ENCODE data around the gene FLCN. TPM values are rescaled to one million over a fixed set of nuclear protein-coding genes. Genes with fewer than 3 reads are reported as not detected.

Gene FLCN
- total RNA-seq, 1 donor from 2014 or later: 82.0 TPM

DNA sequence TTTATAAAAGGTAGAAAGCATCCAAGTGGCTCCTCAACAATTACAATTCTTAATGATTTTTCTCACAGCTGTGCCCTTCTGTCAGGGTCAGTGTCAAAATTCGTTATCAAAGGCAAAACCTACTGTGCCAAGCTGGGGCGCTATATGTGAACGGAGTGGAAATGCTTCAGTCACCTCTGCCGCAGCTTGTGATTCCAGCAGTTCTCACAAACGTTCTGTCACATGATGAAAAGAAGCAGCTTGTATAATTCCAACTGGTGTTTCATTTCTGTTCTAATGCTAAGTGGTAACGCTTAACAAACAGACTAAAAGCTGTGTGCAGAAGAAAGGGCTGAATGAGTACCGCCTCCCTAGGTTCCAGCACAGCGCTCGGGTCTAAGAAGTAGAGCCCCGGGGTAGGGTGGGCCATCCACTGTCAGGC, 45.0 kb downstream of the FLCN start:
- intact Hi-C loops (cut with DNase I): no loop called here
- H3K9me3 ChIP-seq: no peaks in the 10 kb centered on the region
- no peak for DNase-seq (ENCODE audit: extremely low spot score in 2 of 2)
- TF ChIP-seq POLR2AphosphoS5 (IDR thresholded peaks at IDR 0.05; ENCODE audit: insufficient read depth in 1 of 2, low read depth in 1 of 2): no peak
- TF ChIP-seq POLR2A (IDR thresholded peaks at IDR 0.05): no peak
- TF ChIP-seq, protein P1, sequence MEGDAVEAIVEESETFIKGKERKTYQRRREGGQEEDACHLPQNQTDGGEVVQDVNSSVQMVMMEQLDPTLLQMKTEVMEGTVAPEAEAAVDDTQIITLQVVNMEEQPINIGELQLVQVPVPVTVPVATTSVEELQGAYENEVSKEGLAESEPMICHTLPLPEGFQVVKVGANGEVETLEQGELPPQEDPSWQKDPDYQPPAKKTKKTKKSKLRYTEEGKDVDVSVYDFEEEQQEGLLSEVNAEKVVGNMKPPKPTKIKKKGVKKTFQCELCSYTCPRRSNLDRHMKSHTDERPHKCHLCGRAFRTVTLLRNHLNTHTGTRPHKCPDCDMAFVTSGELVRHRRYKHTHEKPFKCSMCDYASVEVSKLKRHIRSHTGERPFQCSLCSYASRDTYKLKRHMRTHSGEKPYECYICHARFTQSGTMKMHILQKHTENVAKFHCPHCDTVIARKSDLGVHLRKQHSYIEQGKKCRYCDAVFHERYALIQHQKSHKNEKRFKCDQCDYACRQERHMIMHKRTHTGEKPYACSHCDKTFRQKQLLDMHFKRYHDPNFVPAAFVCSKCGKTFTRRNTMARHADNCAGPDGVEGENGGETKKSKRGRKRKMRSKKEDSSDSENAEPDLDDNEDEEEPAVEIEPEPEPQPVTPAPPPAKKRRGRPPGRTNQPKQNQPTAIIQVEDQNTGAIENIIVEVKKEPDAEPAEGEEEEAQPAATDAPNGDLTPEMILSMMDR (IDR thresholded peaks at IDR 0.05): no peak
- peak overlapping the region; percentile 74 for H3K27ac ChIP-seq
- H3K4me3 ChIP-seq: no peak overlapping the region
- no peaks in the 10 kb centered on the region for H3K27me3 ChIP-seq
- H3K4me1 ChIP-seq: peaks cover 25% of the 10 kb centered on the region
- peaks cover 0 to 14% of the 10 kb centered on the region in 2 donors for H3K36me3 ChIP-seq

GRCh38 chr17:17191346-17191792, 45.6 kb downstream of the FLCN start:
- H3K4me1 ChIP-seq: peaks cover 31% of the 10 kb centered on the region
- H3K36me3 ChIP-seq: peaks cover 0 to 14% of the 10 kb centered on the region in 2 donors
- no peak for DNase-seq (ENCODE audit: extremely low spot score in 2 of 2)
- no peaks in the 10 kb centered on the region for H3K27me3 ChIP-seq
- intact Hi-C loops (cut with DNase I): no loop called here
- TF ChIP-seq POLR2A (IDR thresholded peaks at IDR 0.05) (no peak), POLR2AphosphoS5 (IDR thresholded peaks at IDR 0.05; ENCODE audit: insufficient read depth in 1 of 2, low read depth in 1 of 2) (peak; percentile 54 to 91)
- no peaks in the 10 kb centered on the region for H3K9me3 ChIP-seq
- no peak overlapping the region for H3K4me3 ChIP-seq
- peak overlapping the region; percentile 74 for H3K27ac ChIP-seq

DNA sequence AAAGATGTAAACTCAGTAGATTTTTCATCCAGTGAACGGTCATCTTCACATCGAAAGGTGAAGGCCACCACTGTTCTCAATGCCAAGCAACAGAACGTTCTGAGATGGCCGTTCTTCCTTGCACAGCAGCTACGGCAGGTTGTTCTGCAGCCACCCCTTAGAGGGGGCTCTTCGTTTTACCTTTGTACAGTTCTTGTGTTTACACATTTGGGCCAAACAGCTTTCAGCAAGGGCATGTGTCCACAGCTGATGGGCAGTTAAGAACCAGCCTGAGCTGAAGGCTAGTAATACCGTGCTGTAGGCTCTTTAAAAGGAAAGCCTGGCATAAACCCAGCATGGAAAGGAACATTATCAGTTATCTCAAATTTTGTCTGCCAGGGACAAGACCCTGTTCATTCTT, 46.8 kb downstream of the FLCN start:
- Histone ChIP-seq H3K27me3 (no peaks in the 10 kb centered on the region), H3K4me1 (peaks cover 34% of the 10 kb centered on the region), H3K36me3 (peaks cover 0 to 14% of the 10 kb centered on the region in 2 donors), H3K4me3 (no peak overlapping the region), H3K9me3 (no peaks in the 10 kb centered on the region), H3K27ac (peak overlapping the region; percentile 74)
- intact Hi-C loops (cut with DNase I): no loop called here
- DNase-seq (ENCODE audit: extremely low spot score in 2 of 2): no peak
- TF ChIP-seq POLR2AphosphoS5 (IDR thresholded peaks at IDR 0.05; ENCODE audit: insufficient read depth in 1 of 2, low read depth in 1 of 2): no peak
- TF ChIP-seq, protein P1 (IDR thresholded peaks at IDR 0.05): no peak
- no peak for TF ChIP-seq POLR2A (IDR thresholded peaks at IDR 0.05)

- no peaks in the 10 kb centered on the region for H3K27me3 ChIP-seq
- DNase-seq (ENCODE audit: extremely low spot score in 2 of 2): no peak
- H3K36me3 ChIP-seq: peaks cover 0 to 18% of the 10 kb centered on the region in 2 donors
- H3K27ac ChIP-seq: peak overlapping the region; percentile 74
- no peak overlapping the region for H3K4me3 ChIP-seq
- intact Hi-C loops (cut with DNase I): no loop called here
- no peaks in the 10 kb centered on the region for H3K9me3 ChIP-seq
- peaks cover 34% of the 10 kb centered on the region for H3K4me1 ChIP-seq
- TF ChIP-seq POLR2A (IDR thresholded peaks at IDR 0.05) (no peak), POLR2AphosphoS5 (IDR thresholded peaks at IDR 0.05; ENCODE audit: insufficient read depth in 1 of 2, low read depth in 1 of 2) (no peak)
- TF ChIP-seq, protein P1 (IDR thresholded peaks at IDR 0.05): no peak
These were observed 47.4 kb downstream of the FLCN start for GRCh38 chr17:17189559-17189958.

- Histone ChIP-seq H3K4me3 (no peak overlapping the region), H3K27ac (no peak overlapping the region), H3K27me3 (no peaks in the 10 kb centered on the region), H3K9me3 (no peaks in the 10 kb centered on the region), H3K36me3 (peaks cover 0 to 27% of the 10 kb centered on the region in 2 donors), H3K4me1 (peaks cover 34% of the 10 kb centered on the region)
- intact Hi-C loops (cut with DNase I): no loop called here
- TF ChIP-seq, protein P1 (IDR thresholded peaks at IDR 0.05): no peak
- TF ChIP-seq POLR2AphosphoS5 (IDR thresholded peaks at IDR 0.05; ENCODE audit: insufficient read depth in 1 of 2, low read depth in 1 of 2) (no peak), POLR2A (IDR thresholded peaks at IDR 0.05) (no peak)
- DNase-seq (ENCODE audit: extremely low spot score in 2 of 2): no peak
These were observed 48.4 kb downstream of the FLCN start for GRCh38 chr17:17188586-17188985.

All from vagina (tissue), 2 donors.